ENCODE measurements around the gene FHIT.

FHIT gene

GRCh38 chr3:60758171-60758570 lies 493.1 kb downstream of the FHIT start:
- no peak for TF ChIP-seq CTCF (IDR thresholded peaks at IDR 0.05; ENCODE audit: control insufficient read depth, insufficient read depth, low read depth, low read length, missing control alignments)
- no peak overlapping the region for H3K4me3 ChIP-seq (ENCODE audit: control insufficient read depth, low read depth, low read length)
- DNase-seq (ENCODE audit: low read depth): no peak

- H3K4me3 ChIP-seq (ENCODE audit: control insufficient read depth, low read depth, low read length): no peak overlapping the region
- TF ChIP-seq CTCF (IDR thresholded peaks at IDR 0.05; ENCODE audit: control insufficient read depth, insufficient read depth, low read depth, low read length, missing control alignments): no peak
- DNase-seq (ENCODE audit: low read depth): no peak
These were observed 493.5 kb downstream of the FHIT start for GRCh38 chr3:60757724-60758123.

DNA sequence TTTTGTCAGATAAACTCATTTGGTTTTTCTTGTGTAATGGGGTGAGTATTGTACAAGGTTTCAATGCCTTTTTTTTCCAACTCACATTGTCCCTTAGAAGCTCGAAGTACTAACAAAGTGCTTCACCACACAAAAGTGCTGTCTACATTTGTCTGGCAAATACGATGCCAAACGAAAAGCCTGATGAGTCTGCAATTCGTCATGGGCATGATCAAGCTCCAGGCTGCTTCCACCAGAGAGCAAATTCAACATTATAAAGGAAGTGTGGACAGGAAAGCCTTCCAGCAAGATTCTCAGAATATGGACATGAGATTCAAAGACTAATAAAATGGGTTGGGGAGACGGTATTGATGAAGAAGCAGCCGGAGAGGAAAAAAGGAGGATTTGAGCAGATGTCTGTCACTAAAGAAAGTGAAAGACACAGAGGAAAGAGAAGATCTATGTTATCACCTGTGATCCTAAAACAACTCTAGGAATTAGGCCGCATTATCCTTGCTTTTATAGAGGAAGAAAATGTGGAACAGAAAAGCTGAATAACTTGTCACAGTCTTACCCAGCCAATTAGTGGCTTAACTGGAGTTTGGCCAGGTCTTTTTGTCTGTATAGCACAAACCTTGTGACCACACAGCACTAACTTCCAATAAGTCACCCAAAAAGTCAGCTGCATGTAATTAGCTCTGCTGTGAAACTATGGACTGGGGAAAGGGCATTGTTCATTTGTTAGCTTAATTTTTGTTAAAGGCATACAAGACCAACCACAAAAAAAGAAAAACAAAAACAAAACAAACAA lies 494.8 kb downstream of the FHIT start:
- no peak for DNase-seq (ENCODE audit: low read depth)
- H3K4me3 ChIP-seq (ENCODE audit: control insufficient read depth, low read depth, low read length): no peak overlapping the region
- TF ChIP-seq CTCF (IDR thresholded peaks at IDR 0.05; ENCODE audit: control insufficient read depth, insufficient read depth, low read depth, low read length, missing control alignments): no peak

- peak; percentile 14 for TF ChIP-seq CTCF (IDR thresholded peaks at IDR 0.05; ENCODE audit: control insufficient read depth, insufficient read depth, low read depth, low read length, missing control alignments)
- DNase-seq (ENCODE audit: low read depth): no peak
- no peak overlapping the region for H3K4me3 ChIP-seq (ENCODE audit: control insufficient read depth, low read depth, low read length)
These were observed 496.2 kb downstream of the FHIT start for GRCh38 chr3:60755094-60755493.

GRCh38 chr3:60754617-60755016 lies 496.6 kb downstream of the FHIT start:
- no peak for TF ChIP-seq CTCF (IDR thresholded peaks at IDR 0.05; ENCODE audit: control insufficient read depth, insufficient read depth, low read depth, low read length, missing control alignments)
- DNase-seq (ENCODE audit: low read depth): no peak
- H3K4me3 ChIP-seq (ENCODE audit: control insufficient read depth, low read depth, low read length): no peak overlapping the region

GRCh38 chr3:60752809-60753208 lies 498.4 kb downstream of the FHIT start:
- peak; percentile 82 for DNase-seq (ENCODE audit: low read depth)
- H3K4me3 ChIP-seq (ENCODE audit: control insufficient read depth, low read depth, low read length): no peak overlapping the region
- TF ChIP-seq CTCF (IDR thresholded peaks at IDR 0.05; ENCODE audit: control insufficient read depth, insufficient read depth, low read depth, low read length, missing control alignments): no peak

Data from AG09309 (cell line).